Karpas-422 (cell line): ENCODE measurements around the gene PRRC2A. TPM values are rescaled to one million over a fixed set of nuclear protein-coding genes. Genes with fewer than 3 reads are reported as not detected.

ENCODE experiments used
- DNase-seq: peaks from one replicate; pipeline ENCODE4 v3.0.0-alpha.2; 2015
- H2AFZ ChIP-seq: fragments of 200-600 bp; sonication (generic); 2 replicates; pipeline ENCODE4 v1.6.1; 2014; ENCODE audit warnings: antibody characterized with exemption, low read length, mixed read lengths
- H3K27ac ChIP-seq: fragments of 200-600 bp; sonication (generic); 2 replicates; pipeline ENCODE4 v1.5.1; 2014; ENCODE audit warnings: mild to moderate bottlenecking, low read length, moderate library complexity
- H3K27me3 ChIP-seq: fragments of 200-600 bp; sonication (generic); 2 replicates; pipeline ENCODE4 v1.6.1; 2014; ENCODE audit warnings: low read length, mixed read lengths
- H3K36me3 ChIP-seq: fragments of 200-600 bp; sonication (generic); 2 replicates; pipeline ENCODE4 v1.6.1; 2014; ENCODE audit warnings: low read length, mixed read lengths; ENCODE audit not compliant: insufficient read depth
- H3K4me1 ChIP-seq: fragments of 200-600 bp; sonication (generic); 2 replicates; pipeline ENCODE4 v1.6.1; 2014; ENCODE audit warnings: mild to moderate bottlenecking, low read length, mixed read lengths
- H3K4me2 ChIP-seq: fragments of 200-600 bp; sonication (generic); 2 replicates; pipeline ENCODE4 v1.6.1; 2014; ENCODE audit warnings: low read length, low read depth, mild to moderate bottlenecking; ENCODE audit not compliant: poor library complexity, severe bottlenecking
- H3K4me3 ChIP-seq: fragments of 200-600 bp; sonication (generic); 2 replicates; pipeline ENCODE4 v1.5.1; 2014; ENCODE audit warnings: mild to moderate bottlenecking, antibody characterized with exemption, low read length, mixed read lengths
- H3K79me2 ChIP-seq: fragments of 200-600 bp; sonication (generic); 2 replicates; pipeline ENCODE4 v1.6.1; 2014; ENCODE audit warnings: mild to moderate bottlenecking, low read length, mixed read lengths
- H3K9ac ChIP-seq: fragments of 200-600 bp; sonication (generic); 2 replicates; pipeline ENCODE4 v1.6.0; 2014; ENCODE audit warnings: low read length
- H3K9me2 ChIP-seq: fragments of 200-600 bp; sonication (generic), shearing (Covaris generic); replicated peaks from 2 replicates; pipeline ENCODE4 v1.6.0; 2014; ENCODE audit warnings: mild to moderate bottlenecking, low read length, moderate library complexity; ENCODE audit not compliant: insufficient read depth
- H3K9me3 ChIP-seq: fragments of 300-700, 200-600 bp; sonication (generic); 2 replicates; pipeline ENCODE4 v1.6.1; 2014; ENCODE audit warnings: low read length, mixed read lengths
- H4K20me1 ChIP-seq: fragments of 200-600 bp; sonication (generic); 2 replicates; pipeline ENCODE4 v1.6.1; 2014; ENCODE audit warnings: mild to moderate bottlenecking, antibody characterized with exemption, low read length, low read depth; ENCODE audit not compliant: insufficient read depth
- total RNA-seq: library from RNA; depleted of rRNA; stranded (reverse); fragments of >200 nt; shearing (Covaris generic); gene quantifications from 2 replicates; pipeline ENCODE4 v1.2.3, GENCODE V29; 2014; ENCODE audit warnings: low replicate concordance; rRNA removed

PRRC2A gene
- 123 and 147 TPM in 2 replicates for total RNA-seq

DNA sequence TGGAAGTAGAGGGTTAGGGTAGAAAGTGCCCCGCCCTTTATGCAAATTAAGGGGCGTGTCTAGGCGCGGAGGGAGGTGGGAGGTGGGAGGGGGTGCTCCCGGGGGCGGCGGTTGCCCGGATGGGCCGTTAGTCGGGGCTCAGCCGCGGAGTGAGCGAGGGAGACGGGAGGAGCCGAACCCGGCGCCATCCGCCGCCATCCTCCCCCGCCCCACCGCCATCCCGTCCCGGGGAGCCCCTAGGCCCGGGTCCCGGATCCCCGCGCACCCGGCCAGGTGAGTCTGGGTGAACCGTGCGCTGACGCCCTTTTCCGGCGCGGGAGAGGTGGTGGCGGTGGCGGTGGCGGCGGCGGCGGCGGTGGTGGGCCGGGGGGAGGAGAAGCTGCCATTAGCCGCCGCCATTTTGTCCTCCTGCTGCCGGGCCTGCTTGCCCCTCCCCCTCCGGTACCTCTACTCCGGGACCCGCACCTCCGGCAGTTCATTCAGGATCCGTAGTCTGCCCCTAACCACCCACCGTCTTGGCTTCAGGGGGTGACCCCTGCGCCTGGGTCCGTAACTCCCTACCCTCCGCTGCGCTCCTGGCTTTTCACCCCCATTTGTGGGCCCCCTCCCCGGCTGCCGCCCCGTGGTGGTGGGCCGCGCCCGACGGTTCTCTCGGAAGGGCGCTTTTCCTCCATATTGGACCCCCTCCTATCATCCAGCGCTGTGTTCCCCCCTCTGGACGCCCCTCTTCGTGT is at the start of gene PRRC2A:
TSS of gene PRRC2A (plus strand) at position 130 of the 734 bp plus-strand sequence. CDS start 2,075 bp downstream, outside the sequence.
- H3K27me3 ChIP-seq = no peaks in the 10 kb centered on the region
- peak within 1 kb of the TSS; percentile 98 for H3K4me2 ChIP-seq
- H3K4me1 ChIP-seq = peaks cover 25% of the 10 kb centered on the region
- peak; percentile 91 for DNase-seq
- H3K9ac ChIP-seq = peak within 1 kb of the TSS; percentile 100
- H3K27ac ChIP-seq = peak within 1 kb of the TSS; percentile 96
- peak within 1 kb of the TSS; percentile 87; the same call in 1 of the 2 replicates for H2AFZ ChIP-seq
- H3K4me3 ChIP-seq = peak within 1 kb of the TSS; percentile 99
- H3K9me3 ChIP-seq = no peaks in the 10 kb centered on the region
- peaks cover 29% of the 10 kb centered on the region for H4K20me1 ChIP-seq
- no peaks in the 10 kb centered on the region for H3K9me2 ChIP-seq
- H3K36me3 ChIP-seq = peaks cover 41% of the 10 kb centered on the region
- peaks cover 42% of the 10 kb centered on the region for H3K79me2 ChIP-seq

DNA sequence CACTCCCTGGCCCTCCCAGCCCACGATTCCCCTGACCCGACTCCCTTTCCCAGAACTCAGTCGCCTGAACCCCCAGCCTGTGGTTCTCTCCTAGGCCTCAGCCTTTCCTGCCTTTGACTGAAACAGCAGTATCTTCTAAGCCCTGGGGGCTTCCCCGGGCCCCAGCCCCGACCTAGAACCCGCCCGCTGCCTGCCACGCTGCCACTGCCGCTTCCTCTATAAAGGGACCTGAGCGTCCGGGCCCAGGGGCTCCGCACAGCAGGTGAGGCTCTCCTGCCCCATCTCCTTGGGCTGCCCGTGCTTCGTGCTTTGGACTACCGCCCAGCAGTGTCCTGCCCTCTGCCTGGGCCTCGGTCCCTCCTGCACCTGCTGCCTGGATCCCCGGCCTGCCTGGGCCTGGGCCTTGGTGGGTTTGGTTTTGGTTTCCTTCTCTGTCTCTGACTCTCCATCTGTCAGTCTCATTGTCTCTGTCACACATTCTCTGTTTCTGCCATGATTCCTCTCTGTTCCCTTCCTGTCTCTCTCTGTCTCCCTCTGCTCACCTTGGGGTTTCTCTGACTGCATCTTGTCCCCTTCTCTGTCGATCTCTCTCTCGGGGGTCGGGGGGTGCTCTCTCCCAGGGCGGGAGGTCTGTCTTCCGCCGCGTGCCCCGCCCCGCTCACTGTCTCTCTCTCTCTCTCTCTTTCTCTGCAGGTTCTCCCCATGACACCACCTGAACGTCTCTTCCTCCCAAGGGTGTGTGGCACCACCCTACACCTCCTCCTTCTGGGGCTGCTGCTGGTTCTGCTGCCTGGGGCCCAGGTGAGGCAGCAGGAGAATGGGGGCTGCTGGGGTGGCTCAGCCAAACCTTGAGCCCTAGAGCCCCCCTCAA is 48.2 kb upstream of the PRRC2A start, which contains the start of gene LTA:
TSS of gene LTA (plus strand) at position 249 of the 871 bp plus-strand sequence. CDS start at position 703, 454 bp downstream.
- peak within 1 kb of the TSS; percentile 84 for H3K4me2 ChIP-seq
- H4K20me1 ChIP-seq = peaks cover 18% of the 10 kb centered on the region; the same call in 1 of the 2 replicates
- H3K9ac ChIP-seq = peak within 1 kb of the TSS; percentile 99

DNA sequence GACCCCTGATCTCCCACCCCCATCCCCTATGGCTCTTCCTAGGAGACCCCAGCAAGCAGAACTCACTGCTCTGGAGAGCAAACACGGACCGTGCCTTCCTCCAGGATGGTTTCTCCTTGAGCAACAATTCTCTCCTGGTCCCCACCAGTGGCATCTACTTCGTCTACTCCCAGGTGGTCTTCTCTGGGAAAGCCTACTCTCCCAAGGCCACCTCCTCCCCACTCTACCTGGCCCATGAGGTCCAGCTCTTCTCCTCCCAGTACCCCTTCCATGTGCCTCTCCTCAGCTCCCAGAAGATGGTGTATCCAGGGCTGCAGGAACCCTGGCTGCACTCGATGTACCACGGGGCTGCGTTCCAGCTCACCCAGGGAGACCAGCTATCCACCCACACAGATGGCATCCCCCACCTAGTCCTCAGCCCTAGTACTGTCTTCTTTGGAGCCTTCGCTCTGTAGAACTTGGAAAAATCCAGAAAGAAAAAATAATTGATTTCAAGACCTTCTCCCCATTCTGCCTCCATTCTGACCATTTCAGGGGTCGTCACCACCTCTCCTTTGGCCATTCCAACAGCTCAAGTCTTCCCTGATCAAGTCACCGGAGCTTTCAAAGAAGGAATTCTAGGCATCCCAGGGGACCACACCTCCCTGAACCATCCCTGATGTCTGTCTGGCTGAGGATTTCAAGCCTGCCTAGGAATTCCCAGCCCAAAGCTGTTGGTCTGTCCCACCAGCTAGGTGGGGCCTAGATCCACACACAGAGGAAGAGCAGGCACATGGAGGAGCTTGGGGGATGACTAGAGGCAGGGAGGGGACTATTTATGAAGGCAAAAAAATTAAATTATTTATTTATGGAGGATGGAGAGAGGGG is 47.0 kb upstream of the PRRC2A start:
- Histone ChIP-seq H3K36me3 (peaks cover 23% of the 10 kb centered on the region), H3K27me3 (no peaks in the 10 kb centered on the region), H3K9me2 (no peaks in the 10 kb centered on the region), H3K79me2 (peaks cover 51% of the 10 kb centered on the region), H3K9ac (peak overlapping the region; percentile 99), H3K27ac (peak overlapping the region; percentile 95), H2AFZ (no peak overlapping the region), H3K4me2 (peak overlapping the region; percentile 84), H3K4me1 (peaks cover 89% of the 10 kb centered on the region), H4K20me1 (peaks cover 20% of the 10 kb centered on the region; the same call in 1 of the 2 replicates), H3K9me3 (no peaks in the 10 kb centered on the region), H3K4me3 (peak overlapping the region; percentile 98)
- peak; percentile 62 for DNase-seq

More for the DNA sequence above, 48.2 kb upstream of the PRRC2A start, which contains the start of gene LTA:
- H3K4me1 ChIP-seq = peaks cover 91% of the 10 kb centered on the region
- H3K36me3 ChIP-seq = peaks cover 18% of the 10 kb centered on the region
- no peak within 1 kb of the TSS for H2AFZ ChIP-seq
- peak within 1 kb of the TSS; percentile 95 for H3K27ac ChIP-seq
- peaks cover 59% of the 10 kb centered on the region for H3K79me2 ChIP-seq
- no peaks in the 10 kb centered on the region for H3K9me2 ChIP-seq
- H3K9me3 ChIP-seq = no peaks in the 10 kb centered on the region
- peak; percentile 92 for DNase-seq
- peak within 1 kb of the TSS; percentile 98 for H3K4me3 ChIP-seq
- no peaks in the 10 kb centered on the region for H3K27me3 ChIP-seq

DNA sequence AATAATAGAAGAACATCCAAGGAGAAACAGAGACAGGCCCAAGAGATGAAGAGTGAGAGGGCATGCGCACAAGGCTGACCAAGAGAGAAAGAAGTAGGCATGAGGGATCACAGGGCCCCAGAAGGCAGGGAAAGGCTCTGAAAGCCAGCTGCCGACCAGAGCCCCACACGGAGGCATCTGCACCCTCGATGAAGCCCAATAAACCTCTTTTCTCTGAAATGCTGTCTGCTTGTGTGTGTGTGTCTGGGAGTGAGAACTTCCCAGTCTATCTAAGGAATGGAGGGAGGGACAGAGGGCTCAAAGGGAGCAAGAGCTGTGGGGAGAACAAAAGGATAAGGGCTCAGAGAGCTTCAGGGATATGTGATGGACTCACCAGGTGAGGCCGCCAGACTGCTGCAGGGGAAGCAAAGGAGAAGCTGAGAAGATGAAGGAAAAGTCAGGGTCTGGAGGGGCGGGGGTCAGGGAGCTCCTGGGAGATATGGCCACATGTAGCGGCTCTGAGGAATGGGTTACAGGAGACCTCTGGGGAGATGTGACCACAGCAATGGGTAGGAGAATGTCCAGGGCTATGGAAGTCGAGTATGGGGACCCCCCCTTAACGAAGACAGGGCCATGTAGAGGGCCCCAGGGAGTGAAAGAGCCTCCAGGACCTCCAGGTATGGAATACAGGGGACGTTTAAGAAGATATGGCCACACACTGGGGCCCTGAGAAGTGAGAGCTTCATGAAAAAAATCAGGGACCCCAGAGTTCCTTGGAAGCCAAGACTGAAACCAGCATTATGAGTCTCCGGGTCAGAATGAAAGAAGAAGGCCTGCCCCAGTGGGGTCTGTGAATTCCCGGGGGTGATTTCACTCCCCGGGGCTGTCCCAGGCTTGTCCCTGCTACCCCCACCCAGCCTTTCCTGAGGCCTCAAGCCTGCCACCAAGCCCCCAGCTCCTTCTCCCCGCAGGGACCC is 46.1 kb upstream of the PRRC2A start:
- no peak overlapping the region for H2AFZ ChIP-seq
- peaks cover 47% of the 10 kb centered on the region for H3K79me2 ChIP-seq

DNA sequence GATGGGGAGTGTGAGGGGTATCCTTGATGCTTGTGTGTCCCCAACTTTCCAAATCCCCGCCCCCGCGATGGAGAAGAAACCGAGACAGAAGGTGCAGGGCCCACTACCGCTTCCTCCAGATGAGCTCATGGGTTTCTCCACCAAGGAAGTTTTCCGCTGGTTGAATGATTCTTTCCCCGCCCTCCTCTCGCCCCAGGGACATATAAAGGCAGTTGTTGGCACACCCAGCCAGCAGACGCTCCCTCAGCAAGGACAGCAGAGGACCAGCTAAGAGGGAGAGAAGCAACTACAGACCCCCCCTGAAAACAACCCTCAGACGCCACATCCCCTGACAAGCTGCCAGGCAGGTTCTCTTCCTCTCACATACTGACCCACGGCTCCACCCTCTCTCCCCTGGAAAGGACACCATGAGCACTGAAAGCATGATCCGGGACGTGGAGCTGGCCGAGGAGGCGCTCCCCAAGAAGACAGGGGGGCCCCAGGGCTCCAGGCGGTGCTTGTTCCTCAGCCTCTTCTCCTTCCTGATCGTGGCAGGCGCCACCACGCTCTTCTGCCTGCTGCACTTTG is 45.1 kb upstream of the PRRC2A start, which contains the start of gene TNF:
TSS of gene TNF (plus strand) at position 231 of the 567 bp plus-strand sequence. CDS start at position 408, 177 bp downstream.
- peaks cover 20% of the 10 kb centered on the region; the same call in 1 of the 2 replicates for H4K20me1 ChIP-seq
- H3K79me2 ChIP-seq = peaks cover 46% of the 10 kb centered on the region
- peak; percentile 96 for DNase-seq
- no peak within 1 kb of the TSS for H2AFZ ChIP-seq
- H3K4me2 ChIP-seq = peak within 1 kb of the TSS; percentile 84
- peaks cover 23% of the 10 kb centered on the region for H3K36me3 ChIP-seq
- no peaks in the 10 kb centered on the region for H3K27me3 ChIP-seq
- H3K4me3 ChIP-seq = peak within 1 kb of the TSS; percentile 98
- peak within 1 kb of the TSS; percentile 99 for H3K9ac ChIP-seq
- no peaks in the 10 kb centered on the region for H3K9me3 ChIP-seq
- peak within 1 kb of the TSS; percentile 95 for H3K27ac ChIP-seq
- H3K4me1 ChIP-seq = peaks cover 89% of the 10 kb centered on the region
- no peaks in the 10 kb centered on the region for H3K9me2 ChIP-seq

More for the DNA sequence above, 46.1 kb upstream of the PRRC2A start:
- H3K27ac ChIP-seq = peak overlapping the region; percentile 95
- H3K4me3 ChIP-seq = peak overlapping the region; percentile 98
- peak overlapping the region; percentile 84 for H3K4me2 ChIP-seq
- H3K9ac ChIP-seq = peak overlapping the region; percentile 99
- H3K27me3 ChIP-seq = no peaks in the 10 kb centered on the region
- H3K36me3 ChIP-seq = peaks cover 23% of the 10 kb centered on the region
- peaks cover 20% of the 10 kb centered on the region; the same call in 1 of the 2 replicates for H4K20me1 ChIP-seq
- H3K9me2 ChIP-seq = no peaks in the 10 kb centered on the region
- peaks cover 89% of the 10 kb centered on the region for H3K4me1 ChIP-seq
- no peaks in the 10 kb centered on the region for H3K9me3 ChIP-seq
- peak; percentile 83 for DNase-seq

DNA sequence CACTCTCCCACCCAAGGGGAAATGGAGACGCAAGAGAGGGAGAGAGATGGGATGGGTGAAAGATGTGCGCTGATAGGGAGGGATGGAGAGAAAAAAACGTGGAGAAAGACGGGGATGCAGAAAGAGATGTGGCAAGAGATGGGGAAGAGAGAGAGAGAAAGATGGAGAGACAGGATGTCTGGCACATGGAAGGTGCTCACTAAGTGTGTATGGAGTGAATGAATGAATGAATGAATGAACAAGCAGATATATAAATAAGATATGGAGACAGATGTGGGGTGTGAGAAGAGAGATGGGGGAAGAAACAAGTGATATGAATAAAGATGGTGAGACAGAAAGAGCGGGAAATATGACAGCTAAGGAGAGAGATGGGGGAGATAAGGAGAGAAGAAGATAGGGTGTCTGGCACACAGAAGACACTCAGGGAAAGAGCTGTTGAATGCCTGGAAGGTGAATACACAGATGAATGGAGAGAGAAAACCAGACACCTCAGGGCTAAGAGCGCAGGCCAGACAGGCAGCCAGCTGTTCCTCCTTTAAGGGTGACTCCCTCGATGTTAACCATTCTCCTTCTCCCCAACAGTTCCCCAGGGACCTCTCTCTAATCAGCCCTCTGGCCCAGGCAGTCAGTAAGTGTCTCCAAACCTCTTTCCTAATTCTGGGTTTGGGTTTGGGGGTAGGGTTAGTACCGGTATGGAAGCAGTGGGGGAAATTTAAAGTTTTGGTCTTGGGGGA is 44.4 kb upstream of the PRRC2A start:
- H3K9me3 ChIP-seq = no peaks in the 10 kb centered on the region
- H4K20me1 ChIP-seq = peaks cover 20% of the 10 kb centered on the region; the same call in 1 of the 2 replicates
- H3K4me1 ChIP-seq = peaks cover 85% of the 10 kb centered on the region
- no peaks in the 10 kb centered on the region for H3K9me2 ChIP-seq
- H2AFZ ChIP-seq = no peak overlapping the region
- peaks cover 47% of the 10 kb centered on the region for H3K79me2 ChIP-seq
- H3K27me3 ChIP-seq = no peaks in the 10 kb centered on the region
- H3K36me3 ChIP-seq = peaks cover 23% of the 10 kb centered on the region
- DNase-seq = peak; percentile 82
- H3K27ac ChIP-seq = peak overlapping the region; percentile 95
- H3K4me2 ChIP-seq = peak overlapping the region; percentile 84
- H3K4me3 ChIP-seq = peak overlapping the region; percentile 98
- H3K9ac ChIP-seq = peak overlapping the region; percentile 99
